DND-41 (cell line): ENCODE results near the gene AUTS2.

ENCODE experiments used
- ATAC-seq: fragments of 200-7000 bp; cut with Tn5 transposase; 3 replicates; pipeline ENCODE4 v1.9.1; 2021; ENCODE audit warnings: low read depth; ENCODE audit not compliant: insufficient read depth
- DNase-seq: peaks from one replicate; pipeline ENCODE4 v3.0.0-alpha.2; 2020
- H2AFZ ChIP-seq: 2 replicates; pipeline ENCODE4 v1.6.0; 2012; ENCODE audit warnings: low read depth, low read length
- H3K27ac ChIP-seq: 2 replicates; pipeline ENCODE4 v1.5.1; 2012; ENCODE audit warnings: low read length, inconsistent platforms
- H3K27me3 ChIP-seq: fragments of 200-600 bp; sonication (generic); 2 replicates; pipeline ENCODE4 v1.6.0; 2012; ENCODE audit warnings: low read length, mild to moderate bottlenecking, inconsistent platforms; ENCODE audit not compliant: insufficient read depth, poor library complexity
- H3K36me3 ChIP-seq: 2 replicates; pipeline ENCODE4 v1.5.1; 2012; ENCODE audit warnings: low read length, inconsistent platforms; ENCODE audit not compliant: insufficient read depth
- H3K4me1 ChIP-seq: 2 replicates; pipeline ENCODE4 v1.5.1; 2012; ENCODE audit warnings: mild to moderate bottlenecking, low read length; ENCODE audit not compliant: insufficient read depth
- H3K4me2 ChIP-seq: 2 replicates; pipeline ENCODE4 v1.6.0; 2012; ENCODE audit warnings: mild to moderate bottlenecking, moderate library complexity, low read length, inconsistent platforms; ENCODE audit not compliant: insufficient read depth
- H3K4me3 ChIP-seq, 2 experiments: fragments of 200-600 bp in 1 of 2; shearing (Covaris generic) in 1 of 2; 2 replicates each; pipeline ENCODE4 v1.5.1; 2012 to 2016; ENCODE audit warnings: inconsistent platforms in 2 of 2, low read length in 2 of 2, mild to moderate bottlenecking in 2 of 2, low read depth in 1 of 2, moderate library complexity in 1 of 2
- H3K79me2 ChIP-seq: 2 replicates; pipeline ENCODE4 v1.6.0; 2012; ENCODE audit warnings: low read length, inconsistent platforms; ENCODE audit not compliant: insufficient read depth
- H3K9ac ChIP-seq: 2 replicates; pipeline ENCODE4 v1.6.0; 2012; ENCODE audit warnings: low read depth, mild to moderate bottlenecking, inconsistent platforms, low read length, moderate library complexity
- H3K9me3 ChIP-seq: 2 replicates; pipeline ENCODE4 v1.5.1; 2012; ENCODE audit warnings: low read length, moderate library complexity, mild to moderate bottlenecking, inconsistent platforms; ENCODE audit not compliant: insufficient read depth, severe bottlenecking
- H4K20me1 ChIP-seq: 2 replicates; pipeline ENCODE4 v1.6.0; 2012; ENCODE audit warnings: low read length; ENCODE audit not compliant: insufficient read depth
- EZH2 ChIP-seq: IDR thresholded peaks from 3 replicates; pipeline ENCODE4 v1.6.1; 2012; ENCODE audit warnings: borderline replicate concordance, low read depth, mild to moderate bottlenecking, moderate library complexity, low read length, inconsistent platforms; ENCODE audit not compliant: severe bottlenecking
- TF ChIP-seq, protein P1 (sequence below): IDR thresholded peaks from 2 replicates; pipeline ENCODE4 v1.5.1; 2012; ENCODE audit warnings: borderline replicate concordance, low read length, moderate library complexity, mild to moderate bottlenecking; ENCODE audit not compliant: poor library complexity, severe bottlenecking; ENCODE audit errors: extremely low read depth

Gene AUTS2

DNA sequence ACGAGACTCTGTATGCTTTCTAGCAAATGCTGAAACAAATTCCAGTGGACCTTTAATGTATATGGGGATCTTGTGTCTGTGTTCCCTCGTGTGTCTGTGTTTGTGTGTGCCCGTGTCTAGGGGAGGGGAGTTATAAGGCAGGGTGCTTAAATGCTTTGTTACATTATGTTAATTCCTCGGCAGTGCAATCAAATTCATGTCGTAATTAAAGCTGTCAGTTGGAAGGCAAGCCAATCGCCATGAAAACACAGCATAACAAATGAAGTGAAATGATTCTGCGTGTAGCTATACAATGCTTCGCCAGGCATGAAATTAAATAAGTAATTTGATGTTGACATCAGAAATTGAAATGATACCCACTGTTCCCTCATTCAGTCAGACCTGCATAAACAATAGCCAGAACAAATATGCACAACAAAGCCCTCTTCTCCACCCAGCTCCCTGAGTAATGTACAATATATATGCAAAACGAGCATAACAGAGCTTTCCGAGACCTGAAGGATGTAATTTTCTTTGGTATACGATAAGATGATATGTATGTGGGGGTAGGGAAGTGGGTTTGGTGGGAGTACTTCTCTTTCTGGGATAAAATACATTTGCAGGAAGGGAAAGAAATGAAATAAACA lies 534.1 kb downstream of the AUTS2 start:
- Histone ChIP-seq H3K4me3 (no peak overlapping the region), H3K9me3 (no peaks in the 10 kb centered on the region), H2AFZ (no peak overlapping the region), H3K4me1 (no peaks in the 10 kb centered on the region), H4K20me1 (no peaks in the 10 kb centered on the region), H3K27me3 (no peaks in the 10 kb centered on the region), H3K4me2 (no peak overlapping the region), H3K79me2 (no peaks in the 10 kb centered on the region), H3K27ac (no peak overlapping the region), H3K36me3 (no peaks in the 10 kb centered on the region), H3K9ac (no peak overlapping the region)
- TF ChIP-seq, protein P1, sequence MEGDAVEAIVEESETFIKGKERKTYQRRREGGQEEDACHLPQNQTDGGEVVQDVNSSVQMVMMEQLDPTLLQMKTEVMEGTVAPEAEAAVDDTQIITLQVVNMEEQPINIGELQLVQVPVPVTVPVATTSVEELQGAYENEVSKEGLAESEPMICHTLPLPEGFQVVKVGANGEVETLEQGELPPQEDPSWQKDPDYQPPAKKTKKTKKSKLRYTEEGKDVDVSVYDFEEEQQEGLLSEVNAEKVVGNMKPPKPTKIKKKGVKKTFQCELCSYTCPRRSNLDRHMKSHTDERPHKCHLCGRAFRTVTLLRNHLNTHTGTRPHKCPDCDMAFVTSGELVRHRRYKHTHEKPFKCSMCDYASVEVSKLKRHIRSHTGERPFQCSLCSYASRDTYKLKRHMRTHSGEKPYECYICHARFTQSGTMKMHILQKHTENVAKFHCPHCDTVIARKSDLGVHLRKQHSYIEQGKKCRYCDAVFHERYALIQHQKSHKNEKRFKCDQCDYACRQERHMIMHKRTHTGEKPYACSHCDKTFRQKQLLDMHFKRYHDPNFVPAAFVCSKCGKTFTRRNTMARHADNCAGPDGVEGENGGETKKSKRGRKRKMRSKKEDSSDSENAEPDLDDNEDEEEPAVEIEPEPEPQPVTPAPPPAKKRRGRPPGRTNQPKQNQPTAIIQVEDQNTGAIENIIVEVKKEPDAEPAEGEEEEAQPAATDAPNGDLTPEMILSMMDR, result no peak
- no peak for TF ChIP-seq EZH2
- ATAC-seq (no peak), DNase-seq (no peak)

DNA sequence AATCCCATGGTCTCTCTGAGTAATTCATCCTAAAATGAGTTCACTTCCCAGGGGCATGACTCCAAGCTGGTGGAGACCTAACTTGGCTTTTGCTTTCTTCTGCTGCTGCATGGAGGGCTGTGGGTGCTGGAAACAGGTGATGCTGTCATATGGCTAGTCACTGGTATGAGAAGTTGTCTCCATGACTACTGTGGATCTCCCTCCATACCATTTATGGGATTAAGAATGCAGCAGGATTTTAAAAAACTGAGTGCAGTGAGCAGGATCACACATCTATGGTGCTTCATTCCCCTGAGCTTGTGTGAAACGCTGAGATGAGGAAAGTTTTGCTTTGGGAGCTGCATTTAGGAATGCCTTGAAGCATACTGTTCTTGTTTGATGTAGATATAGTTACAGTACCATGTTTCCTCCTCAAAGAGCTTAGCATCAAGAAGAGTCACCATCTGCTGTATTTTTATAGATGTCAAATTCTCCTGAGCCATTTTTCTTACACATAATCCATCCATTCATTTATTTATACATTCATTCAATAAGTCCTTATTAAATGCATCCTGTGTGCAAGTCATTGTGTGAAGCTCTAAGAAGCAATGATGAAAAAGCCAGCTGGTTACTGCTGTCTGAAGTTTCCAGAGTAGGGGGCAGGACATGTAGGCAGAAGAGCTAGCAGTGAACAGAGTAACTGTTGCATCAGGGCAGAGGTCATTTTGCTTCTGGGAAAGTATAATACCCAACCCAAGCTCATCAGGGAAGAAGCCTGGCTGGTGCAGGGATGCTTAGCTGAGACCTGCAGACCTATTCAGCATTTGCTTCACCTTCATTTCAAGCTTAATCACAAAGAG lies 534.8 kb downstream of the AUTS2 start:
- no peak overlapping the region for H3K27ac ChIP-seq
- no peak overlapping the region for H2AFZ ChIP-seq
- H3K36me3 ChIP-seq, result no peaks in the 10 kb centered on the region
- no peaks in the 10 kb centered on the region for H3K4me1 ChIP-seq
- no peak overlapping the region for H3K4me2 ChIP-seq
- ATAC-seq (no peak), DNase-seq (no peak)
- H3K9me3 ChIP-seq, result no peaks in the 10 kb centered on the region
- TF ChIP-seq EZH2, result no peak
- TF ChIP-seq, protein P1, result no peak
- H3K9ac ChIP-seq, result no peak overlapping the region
- no peaks in the 10 kb centered on the region for H3K79me2 ChIP-seq
- no peaks in the 10 kb centered on the region for H3K27me3 ChIP-seq
- H4K20me1 ChIP-seq, result no peaks in the 10 kb centered on the region
- H3K4me3 ChIP-seq, result no peak overlapping the region

GRCh38 chr7:70134029-70134770 lies 535.9 kb downstream of the AUTS2 start:
- H3K4me1 ChIP-seq, result no peaks in the 10 kb centered on the region
- H3K4me2 ChIP-seq, result no peak overlapping the region
- ATAC-seq, result no peak
- TF ChIP-seq, protein P1, result no peak
- no peak for TF ChIP-seq EZH2
- no peaks in the 10 kb centered on the region for H3K9me3 ChIP-seq
- no peaks in the 10 kb centered on the region for H3K36me3 ChIP-seq
- no peak overlapping the region for H3K27ac ChIP-seq
- H4K20me1 ChIP-seq, result no peaks in the 10 kb centered on the region
- no peaks in the 10 kb centered on the region for H3K27me3 ChIP-seq
- H3K4me3 ChIP-seq, result no peak overlapping the region
- no peak for DNase-seq
- H3K79me2 ChIP-seq, result no peaks in the 10 kb centered on the region
- no peak overlapping the region for H3K9ac ChIP-seq
- H2AFZ ChIP-seq, result no peak overlapping the region
